HCT116 (cell line): ENCODE data around the gene TRIM29. TPM values are rescaled to one million over a fixed set of nuclear protein-coding genes. Genes with fewer than 3 reads are reported as not detected.

Source experiments
- ATAC-seq: fragments of 200-7000 bp; cut with Tn5 transposase; 2 replicates; pipeline ENCODE4 v1.9.1; 2020; ENCODE audit warnings: mild to moderate bottlenecking, moderate library complexity
- BruUV-seq: library from RNA; stranded (reverse); fragments of 400-500 nt; replicated peaks from 2 replicates; lab custom pipeline; 2021; lab: Mats Ljungman, UMichigan
- CTCF ChIA-PET: fragments of 300-600 bp; sonication (Branson Sonifier 250); formaldehyde crosslinking; loops from one replicate; lab custom pipeline; 2021; ENCODE audit warnings: antibody characterized with exemption; lab: Charles Lee
- POLR2A ChIA-PET: fragments of 300-600, 350-600 bp; sonication (Branson Sonifier 250); formaldehyde crosslinking; loops from one replicate; lab custom pipeline; 2021; ENCODE audit warnings: antibody characterized with exemption; lab: Charles Lee
- RAD21 ChIA-PET, 2 experiments: fragments of 300-600 bp; sonication (Branson Sonifier 250); formaldehyde crosslinking; loops; one replicate each; lab custom pipeline; 2023; ENCODE audit warnings: low total read pairs in 2 of 2; ENCODE audit not compliant: uncharacterized antibody in 2 of 2, unreplicated experiment in 2 of 2, low non-redundant PET in 1 of 2; lab: Charles Lee
- DNase-seq: peaks from one replicate; pipeline ENCODE4 v3.0.0-alpha.2; 2010; ENCODE audit warnings: low read depth, low spot score
- H2AFZ ChIP-seq: fragments of 200-600 bp; shearing (Covaris generic), sonication (generic); 2 replicates; pipeline ENCODE4 v1.6.1; 2017; ENCODE audit warnings: low read depth, mixed run types, mixed read lengths, antibody characterized with exemption, low read length; ENCODE audit not compliant: poor library complexity, severe bottlenecking
- H3K27ac ChIP-seq: 2 replicates; pipeline ENCODE4 v1.5.1; 2012; ENCODE audit warnings: low read depth, low read length
- H3K27me3 ChIP-seq: fragments of 200-600 bp; sonication (generic); 2 replicates; pipeline ENCODE4 v1.6.1; 2016; ENCODE audit warnings: mixed run types, low read length, mixed read lengths; ENCODE audit not compliant: insufficient read depth
- H3K36me3 ChIP-seq, 2 experiments: fragments of 200-500 bp in 1 of 2; fragments of 200-600 bp in 1 of 2; sonication (Bioruptor generic) in 1 of 2; sonication (generic) in 1 of 2; 2 replicates each; pipeline versions ENCODE4 v1.5.1 to v1.6.1; 2014 to 2016; ENCODE audit warnings: low read length in 2 of 2, inconsistent platforms in 1 of 2, mixed read lengths in 1 of 2, mixed run types in 1 of 2; ENCODE audit not compliant: insufficient read depth in 2 of 2, control insufficient read depth in 1 of 2
- H3K4me1 ChIP-seq, 2 experiments: fragments of 200-600 bp in 1 of 2; sonication (generic) in 1 of 2; 2 replicates each; pipeline versions ENCODE4 v1.5.1 to v1.6.1; 2012 to 2017; ENCODE audit warnings: low read length in 2 of 2, inconsistent platforms in 1 of 2, mild to moderate bottlenecking in 1 of 2, mixed read lengths in 1 of 2, mixed run types in 1 of 2, moderate library complexity in 1 of 2; ENCODE audit not compliant: insufficient read depth in 2 of 2, control insufficient read depth in 1 of 2
- H3K4me2 ChIP-seq: fragments of 200-600 bp; sonication (generic); 2 replicates; pipeline ENCODE4 v1.6.1; 2017; ENCODE audit warnings: mixed run types, low read length, mixed read lengths
- H3K4me3 ChIP-seq, 2 experiments: fragments of 200-600 bp in 1 of 2; sonication (generic) in 1 of 2; replicated peaks in 1 of 2; 2 replicates each; pipeline ENCODE4 v1.5.1; 2011 to 2016; ENCODE audit warnings: low read length in 2 of 2, control low read depth in 1 of 2, low read depth in 1 of 2, mild to moderate bottlenecking in 1 of 2, mixed read lengths in 1 of 2, mixed run types in 1 of 2
- H3K79me2 ChIP-seq: fragments of 200-600 bp; sonication (generic); 2 replicates; pipeline ENCODE4 v1.6.1; 2017; ENCODE audit warnings: mild to moderate bottlenecking, mixed run types, low read length, moderate library complexity, mixed read lengths; ENCODE audit not compliant: insufficient read depth
- H3K9ac ChIP-seq: fragments of 200-600 bp; sonication (generic); 2 replicates; pipeline ENCODE4 v1.6.1; 2016; ENCODE audit warnings: low read length, mixed read lengths
- H3K9me2 ChIP-seq: fragments of 200-600 bp; sonication (generic), shearing (Covaris generic); 2 replicates; pipeline ENCODE4 v1.6.1; 2017; ENCODE audit warnings: mixed run types, mild to moderate bottlenecking, moderate library complexity; ENCODE audit not compliant: insufficient read depth
- H3K9me3 ChIP-seq, 2 experiments: fragments of 200-500 bp in 1 of 2; fragments of 200-600 bp in 1 of 2; sonication (Bioruptor generic) in 1 of 2; sonication (generic) in 1 of 2; 2 replicates each; pipeline ENCODE4 v1.6.1; 2014 to 2017; ENCODE audit warnings: low read length in 2 of 2, mixed read lengths in 2 of 2, inconsistent platforms in 1 of 2, low read depth in 1 of 2, mild to moderate bottlenecking in 1 of 2, mixed run types in 1 of 2, moderate library complexity in 1 of 2; ENCODE audit not compliant: control insufficient read depth in 1 of 2, insufficient read depth in 1 of 2
- H4K20me1 ChIP-seq: fragments of 200-600 bp; sonication (generic), shearing (Covaris generic); 2 replicates; pipeline ENCODE4 v1.6.1; 2017; ENCODE audit warnings: mixed run types, mild to moderate bottlenecking, moderate library complexity; ENCODE audit not compliant: insufficient read depth
- CBX3 ChIP-seq: IDR thresholded peaks from 2 replicates; pipeline ENCODE4 v1.6.1; 2012; ENCODE audit warnings: low read depth
- EGR1 ChIP-seq: IDR thresholded peaks from 2 replicates; pipeline ENCODE4 v1.6.1; 2012; ENCODE audit warnings: low read depth
- EZH2 ChIP-seq: fragments of 200-600 bp; sonication (generic); IDR thresholded peaks from 2 replicates; pipeline ENCODE4 v1.6.1; 2017; ENCODE audit warnings: antibody characterized with exemption, mixed run types
- MAX ChIP-seq: IDR thresholded peaks from 2 replicates; pipeline ENCODE4 v1.6.1; 2012
- POLR2AphosphoS5 ChIP-seq: IDR thresholded peaks from 2 replicates; pipeline ENCODE4 v1.6.1; 2011; ENCODE audit warnings: mild to moderate bottlenecking, low read depth, low read length, moderate library complexity
- REST ChIP-seq: IDR thresholded peaks from 2 replicates; pipeline ENCODE4 v1.6.1; 2012; ENCODE audit warnings: low read depth
- SRF ChIP-seq: IDR thresholded peaks from 2 replicates; pipeline ENCODE4 v1.6.1; 2012; ENCODE audit warnings: low read depth
- YY1 ChIP-seq: IDR thresholded peaks from 2 replicates; pipeline ENCODE4 v1.6.1; 2011; ENCODE audit warnings: low read length, low read depth, moderate library complexity, mild to moderate bottlenecking; ENCODE audit not compliant: insufficient replicate concordance; ENCODE audit errors: extremely low read depth
- ZBTB33 ChIP-seq: IDR thresholded peaks from 2 replicates; pipeline ENCODE4 v1.6.1; 2011; ENCODE audit warnings: mild to moderate bottlenecking, low read length, moderate library complexity; ENCODE audit not compliant: insufficient replicate concordance; ENCODE audit errors: extremely low read depth
- ZFX ChIP-seq: fragments of 450-650 bp; IDR thresholded peaks from 2 replicates; pipeline ENCODE4 v1.6.1; 2017
- intact Hi-C: fragments of 100-400 bp; cut with micrococcal nuclease; formaldehyde crosslinking; loops from 2 replicates; pipeline ENCODE4 v1.10.0; 2022
- total RNA-seq: library from RNA; stranded (reverse); gene quantifications from one replicate; pipeline ENCODE4 v1.2.1, GENCODE V29; 2021; ENCODE audit not compliant: unreplicated experiment

The TRIM29 gene
- total RNA-seq, 1 experiment from 2014 or later, result 0.54 TPM

GRCh38 chr11:120061761-120062560 is 76.0 kb downstream of the TRIM29 start:
- no peaks in the 10 kb centered on the region for H4K20me1 ChIP-seq
- no peaks in the 10 kb centered on the region for H3K79me2 ChIP-seq
- ATAC-seq (no peak), DNase-seq (no peak)
- ChIA-PET RAD21 (no interaction called here), POLR2A (no interaction called here), CTCF (no interaction called here)
- no peak overlapping the region for H2AFZ ChIP-seq
- no peak overlapping the region for H3K4me3 ChIP-seq
- peaks cover 15% of the 10 kb centered on the region; the same call in 1 of the 2 replicates for H3K27me3 ChIP-seq
- H3K4me1 ChIP-seq, result peaks cover 0 to 8% of the 10 kb centered on the region in 2 experiments; a peak in 1 of 4 replicates
- no peak overlapping the region for H3K4me2 ChIP-seq
- H3K36me3 ChIP-seq, result no peaks in the 10 kb centered on the region
- H3K9me3 ChIP-seq, result no peaks in the 10 kb centered on the region
- no peak overlapping the region for H3K27ac ChIP-seq
- TF ChIP-seq CBX3 (no peak), POLR2AphosphoS5 (no peak), REST (no peak), EGR1 (no peak), ZBTB33 (no peak), YY1 (no peak), SRF (no peak), ZFX (no peak), EZH2 (no peak), MAX (no peak)
- BruUV-seq, result no TSS peak
- no peak overlapping the region for H3K9ac ChIP-seq
- H3K9me2 ChIP-seq, result no peaks in the 10 kb centered on the region
- intact Hi-C loops, result no loop called here

Other genes starting within 250 kb of the TRIM29 start
- 32.3 TPM for gene OAF, start 72.9 kb upstream of the TRIM29 start, total RNA-seq
- gene POU2F3, start 102.0 kb upstream of the TRIM29 start, total RNA-seq, result 0.15 TPM
- 9.1 TPM for gene TLCD5, start 187.2 kb upstream of the TRIM29 start, total RNA-seq
- 81.4 TPM for gene ARHGEF12, start 198.3 kb upstream of the TRIM29 start, total RNA-seq